Ramos (cell line): ENCODE measurements around the gene KCTD14.
"Not testable (repeated sequence)": the region's sequence is repeated elsewhere in the genome, so short reads cannot be mapped to it uniquely, and the experiment has no call there.

Source experiments
- in situ Hi-C: fragments of 300-500 bp; cut with MboI; formaldehyde crosslinking; loops from one replicate; pipeline ENCODE4 v1.14.3; 2022; ENCODE audit warnings: low sequenced_read_pairs; ENCODE audit not compliant: unreplicated experiment

The KCTD14 gene

GRCh38 chr11:78048561-78048960 is 25.5 kb upstream of the KCTD14 start:
- in situ Hi-C loops, result no loop called here

- in situ Hi-C loops, result no loop called here
These were observed 23.4 kb upstream of the KCTD14 start for GRCh38 chr11:78046486-78046854.

- in situ Hi-C loops, result no loop called here
These were observed 22.9 kb upstream of the KCTD14 start for GRCh38 chr11:78045851-78046485.

GRCh38 chr11:78044706-78045105 is 21.6 kb upstream of the KCTD14 start:
- in situ Hi-C loops, result no loop called here

- in situ Hi-C loops, result no loop called here
These were observed 18.9 kb upstream of the KCTD14 start for GRCh38 chr11:78041843-78042440.

- in situ Hi-C loops, result not testable (repeated sequence)
These were observed 18.3 kb upstream of the KCTD14 start for GRCh38 chr11:78041380-78041719.

- in situ Hi-C loops, result no loop called here
These were observed 17.8 kb upstream of the KCTD14 start for GRCh38 chr11:78040691-78041379.

- in situ Hi-C loops, result no loop called here
These were observed 17.0 kb upstream of the KCTD14 start for GRCh38 chr11:78039919-78040671.

- in situ Hi-C loops, result no loop called here
These were observed 16.4 kb upstream of the KCTD14 start for GRCh38 chr11:78039391-78039918.

- in situ Hi-C loops, result no loop called here
These were observed 15.7 kb upstream of the KCTD14 start for GRCh38 chr11:78038697-78039313.

GRCh38 chr11:78037825-78038620 is 14.9 kb upstream of the KCTD14 start:
- in situ Hi-C loops, result no loop called here

- in situ Hi-C loops, result no loop called here
These were observed 14.0 kb upstream of the KCTD14 start for GRCh38 chr11:78037056-78037455.

GRCh38 chr11:78036313-78036712 is 13.2 kb upstream of the KCTD14 start:
- in situ Hi-C loops, result no loop called here

- in situ Hi-C loops, result no loop called here
These were observed 11.5 kb upstream of the KCTD14 start for GRCh38 chr11:78034623-78035022.

GRCh38 chr11:78033040-78033439 is 10.0 kb upstream of the KCTD14 start:
- in situ Hi-C loops, result no loop called here

- in situ Hi-C loops, result no loop called here
These were observed 9.0 kb upstream of the KCTD14 start for GRCh38 chr11:78032090-78032489.

- in situ Hi-C loops, result no loop called here
These were observed 8.6 kb upstream of the KCTD14 start for GRCh38 chr11:78031629-78032028.

GRCh38 chr11:78030429-78031325 is 7.6 kb upstream of the KCTD14 start:
- in situ Hi-C loops, result no loop called here

GRCh38 chr11:78028423-78028822 is 5.3 kb upstream of the KCTD14 start:
- in situ Hi-C loops, result not testable (repeated sequence)
